ENCODE measurements around the gene SPATS2.
A peak's percentile ranks its signal among the peaks of the same experiment; 100 is the strongest.

Gene SPATS2

DNA sequence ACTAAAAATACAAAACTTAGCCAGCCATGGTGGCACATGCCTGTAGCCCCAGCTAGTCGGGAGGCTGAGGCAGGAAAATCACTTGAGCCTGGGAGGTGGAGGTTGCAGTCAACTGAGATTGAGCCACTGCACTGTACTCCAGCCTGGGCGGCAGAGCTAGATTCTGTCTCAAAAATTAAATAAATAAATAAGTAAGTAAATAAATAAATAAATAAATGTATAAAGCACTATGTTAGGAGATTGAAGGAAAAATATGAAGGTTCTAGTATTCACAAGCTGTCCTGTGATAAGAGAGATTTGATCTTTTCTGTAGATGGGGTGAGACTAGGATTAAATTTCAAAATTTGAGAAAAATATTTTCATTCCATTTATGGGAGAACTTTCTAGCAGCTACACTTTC lies 14.9 kb upstream of the SPATS2 start:
- TF ChIP-seq EZH2phosphoT487 (conservative IDR thresholded peaks at IDR 0.05; ENCODE audit: low read length): no peak
- TF ChIP-seq, protein P1, sequence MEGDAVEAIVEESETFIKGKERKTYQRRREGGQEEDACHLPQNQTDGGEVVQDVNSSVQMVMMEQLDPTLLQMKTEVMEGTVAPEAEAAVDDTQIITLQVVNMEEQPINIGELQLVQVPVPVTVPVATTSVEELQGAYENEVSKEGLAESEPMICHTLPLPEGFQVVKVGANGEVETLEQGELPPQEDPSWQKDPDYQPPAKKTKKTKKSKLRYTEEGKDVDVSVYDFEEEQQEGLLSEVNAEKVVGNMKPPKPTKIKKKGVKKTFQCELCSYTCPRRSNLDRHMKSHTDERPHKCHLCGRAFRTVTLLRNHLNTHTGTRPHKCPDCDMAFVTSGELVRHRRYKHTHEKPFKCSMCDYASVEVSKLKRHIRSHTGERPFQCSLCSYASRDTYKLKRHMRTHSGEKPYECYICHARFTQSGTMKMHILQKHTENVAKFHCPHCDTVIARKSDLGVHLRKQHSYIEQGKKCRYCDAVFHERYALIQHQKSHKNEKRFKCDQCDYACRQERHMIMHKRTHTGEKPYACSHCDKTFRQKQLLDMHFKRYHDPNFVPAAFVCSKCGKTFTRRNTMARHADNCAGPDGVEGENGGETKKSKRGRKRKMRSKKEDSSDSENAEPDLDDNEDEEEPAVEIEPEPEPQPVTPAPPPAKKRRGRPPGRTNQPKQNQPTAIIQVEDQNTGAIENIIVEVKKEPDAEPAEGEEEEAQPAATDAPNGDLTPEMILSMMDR (IDR thresholded peaks at IDR 0.05; ENCODE audit: insufficient read depth, low read length, poor library complexity, severe bottlenecking): no peak

DNA sequence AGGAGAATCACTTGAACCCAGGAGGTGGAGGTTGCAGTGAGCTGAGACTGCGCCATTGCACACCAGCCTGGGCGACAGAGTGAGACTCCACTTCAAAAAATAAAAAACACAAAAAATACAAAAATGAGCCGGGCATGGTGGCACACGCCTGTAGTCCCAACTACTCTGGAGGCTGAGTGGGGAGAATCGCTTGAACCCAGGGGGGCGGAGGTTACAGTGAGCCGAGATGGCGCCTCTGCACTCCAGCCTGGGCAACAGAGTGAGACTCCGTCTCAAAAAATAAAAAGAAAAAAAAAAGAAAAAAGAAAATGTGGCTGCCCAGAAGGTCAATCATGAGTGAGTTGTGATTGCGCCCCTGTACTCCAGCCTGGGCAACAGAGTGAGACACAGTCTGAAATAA lies 11.3 kb upstream of the SPATS2 start:
- Histone ChIP-seq H3K4me3 (ENCODE audit: insufficient read depth, low read length, poor library complexity, severe bottlenecking) (no peak overlapping the region), H3K9me3 (ENCODE audit: insufficient read depth, low read length) (no peaks in the 10 kb centered on the region), H3K4me2 (ENCODE audit: low read depth, low read length, poor library complexity, severe bottlenecking) (no peak overlapping the region), H3K9me2 (replicated peaks; ENCODE audit: insufficient read depth, low read length) (no peaks in the 10 kb centered on the region), H4K20me1 (ENCODE audit: low read depth, low read length) (no peaks in the 10 kb centered on the region), H3F3A (ENCODE audit: insufficient read depth) (no peaks in the 10 kb centered on the region), H3K27ac (ENCODE audit: low read depth, low read length) (no peak overlapping the region), H3K79me2 (ENCODE audit: insufficient read depth, low read length) (no peaks in the 10 kb centered on the region), H3K36me3 (ENCODE audit: low read length) (no peaks in the 10 kb centered on the region), H3K27me3 (ENCODE audit: low read length) (no peaks in the 10 kb centered on the region), H3K9ac (ENCODE audit: low read length) (no peak overlapping the region), H2AFZ (ENCODE audit: low read depth, low read length, severe bottlenecking) (no peak overlapping the region)
- no peak for TF ChIP-seq EZH2phosphoT487 (conservative IDR thresholded peaks at IDR 0.05; ENCODE audit: low read length)
- TF ChIP-seq, protein P1 (IDR thresholded peaks at IDR 0.05; ENCODE audit: insufficient read depth, low read length, poor library complexity, severe bottlenecking): no peak

More for the DNA sequence above, 14.9 kb upstream of the SPATS2 start:
- Histone ChIP-seq H3K9me3 (ENCODE audit: insufficient read depth, low read length) (no peaks in the 10 kb centered on the region), H3K27me3 (ENCODE audit: low read length) (no peaks in the 10 kb centered on the region), H3K9ac (ENCODE audit: low read length) (no peak overlapping the region), H4K20me1 (ENCODE audit: low read depth, low read length) (no peaks in the 10 kb centered on the region), H2AFZ (ENCODE audit: low read depth, low read length, severe bottlenecking) (no peak overlapping the region), H3K27ac (ENCODE audit: low read depth, low read length) (no peak overlapping the region), H3K4me3 (ENCODE audit: insufficient read depth, low read length, poor library complexity, severe bottlenecking) (no peak overlapping the region), H3F3A (ENCODE audit: insufficient read depth) (no peaks in the 10 kb centered on the region), H3K79me2 (ENCODE audit: insufficient read depth, low read length) (no peaks in the 10 kb centered on the region), H3K36me3 (ENCODE audit: low read length) (no peaks in the 10 kb centered on the region), H3K9me2 (replicated peaks; ENCODE audit: insufficient read depth, low read length) (no peaks in the 10 kb centered on the region), H3K4me2 (ENCODE audit: low read depth, low read length, poor library complexity, severe bottlenecking) (no peak overlapping the region)

DNA sequence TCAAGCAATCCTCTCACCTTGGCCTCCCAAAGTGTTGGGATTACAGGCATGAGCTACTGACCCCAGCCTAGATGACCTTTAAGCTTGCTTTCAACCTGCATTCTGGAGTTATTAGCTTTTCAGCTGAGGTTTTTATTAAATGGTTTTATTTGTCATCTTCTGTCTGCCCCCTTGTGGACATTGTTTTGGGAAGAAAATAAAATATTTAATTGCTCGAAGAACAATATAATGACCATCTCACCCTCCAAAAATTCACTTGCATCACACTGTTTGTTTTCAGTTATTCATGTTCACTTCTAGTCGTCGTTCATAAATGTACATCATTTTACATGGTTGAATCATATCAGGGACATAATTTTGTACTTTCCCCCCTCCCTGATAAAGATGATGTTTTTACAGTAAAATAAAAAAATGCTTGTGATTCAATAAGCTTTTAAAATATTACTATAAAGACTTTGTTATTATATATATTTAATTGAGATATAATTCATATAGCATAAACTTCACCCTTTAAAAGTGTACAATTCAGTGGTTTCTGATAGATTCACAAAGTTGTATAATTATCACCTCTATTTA lies 10.1 kb upstream of the SPATS2 start:
- Histone ChIP-seq H3K9me3 (ENCODE audit: insufficient read depth, low read length) (no peaks in the 10 kb centered on the region), H3K79me2 (ENCODE audit: insufficient read depth, low read length) (no peaks in the 10 kb centered on the region), H2AFZ (ENCODE audit: low read depth, low read length, severe bottlenecking) (no peak overlapping the region), H3F3A (ENCODE audit: insufficient read depth) (no peaks in the 10 kb centered on the region), H4K20me1 (ENCODE audit: low read depth, low read length) (no peaks in the 10 kb centered on the region), H3K4me3 (ENCODE audit: insufficient read depth, low read length, poor library complexity, severe bottlenecking) (no peak overlapping the region), H3K9ac (ENCODE audit: low read length) (no peak overlapping the region), H3K36me3 (ENCODE audit: low read length) (no peaks in the 10 kb centered on the region), H3K27me3 (ENCODE audit: low read length) (no peaks in the 10 kb centered on the region), H3K27ac (ENCODE audit: low read depth, low read length) (no peak overlapping the region), H3K4me2 (ENCODE audit: low read depth, low read length, poor library complexity, severe bottlenecking) (no peak overlapping the region), H3K9me2 (replicated peaks; ENCODE audit: insufficient read depth, low read length) (no peaks in the 10 kb centered on the region)
- no peak for TF ChIP-seq EZH2phosphoT487 (conservative IDR thresholded peaks at IDR 0.05; ENCODE audit: low read length)
- TF ChIP-seq, protein P1 (IDR thresholded peaks at IDR 0.05; ENCODE audit: insufficient read depth, low read length, poor library complexity, severe bottlenecking): peak; percentile 36

All from SU-DHL-6 (cell line).